Left ventricle myocardium inferior (tissue), 1 donor: Measurements from ENCODE around the gene GOLT1B. TPM values are rescaled to one million over a fixed set of nuclear protein-coding genes. Genes with fewer than 3 reads are reported as not detected.

ENCODE experiments used
- DNase-seq: peaks from one replicate; pipeline ENCODE4 v3.0.0-alpha.2; 2020
- H3K27ac ChIP-seq: fragments of 200-600 bp; replicated peaks from 2 replicates; pipeline ENCODE4 v1.8.0; 2021
- H3K27me3 ChIP-seq: fragments of 200-600 bp; 2 replicates; pipeline ENCODE4 v1.8.0; 2021; ENCODE audit warnings: low read depth
- H3K36me3 ChIP-seq: fragments of 200-600 bp; 2 replicates; pipeline ENCODE4 v1.8.0; 2021
- H3K4me1 ChIP-seq: fragments of 200-600 bp; 2 replicates; pipeline ENCODE4 v1.8.0; 2021
- H3K4me3 ChIP-seq: fragments of 200-600 bp; 2 replicates; pipeline ENCODE4 v1.8.0; 2021; ENCODE audit warnings: mild to moderate bottlenecking, moderate library complexity
- H3K9me3 ChIP-seq: fragments of 200-600 bp; replicated peaks from 2 replicates; pipeline ENCODE4 v1.8.0; 2021
- CTCF ChIP-seq: fragments of 200-600 bp; IDR thresholded peaks from 2 replicates; pipeline ENCODE4 v1.8.0; 2021; ENCODE audit warnings: antibody characterized with exemption, mild to moderate bottlenecking, borderline replicate concordance
- intact Hi-C: fragments of 100-400 bp; cut with micrococcal nuclease; formaldehyde crosslinking; loops from one replicate; pipeline ENCODE4 v1.11.0; 2022
- total RNA-seq: library from RNA; stranded (reverse); fragmentation: NEBNext Ultra II Directional; extraction: Animal tissue kit (Norgen Biotek cat#: 25700); gene quantifications from one replicate; pipeline ENCODE4 v1.2.1, GENCODE V29; 2021
- donor health status: DM: no; HTN: yes; CAD: no; lungs with severe emphysema.

GOLT1B gene
- total RNA-seq, 1 donor from 2014 or later: 17.5 TPM

GRCh38 chr12:21551841-21552465, 50.4 kb downstream of the GOLT1B start:
- Histone ChIP-seq H3K9me3 (no peaks in the 10 kb centered on the region), H3K27me3 (no peaks in the 10 kb centered on the region), H3K4me1 (peaks cover 25% of the 10 kb centered on the region), H3K27ac (peak overlapping the region; percentile 72), H3K36me3 (no peaks in the 10 kb centered on the region), H3K4me3 (no peak overlapping the region)
- TF ChIP-seq CTCF: no peak
- intact Hi-C loops: no loop called here
- DNase-seq: no peak

- H3K27me3 ChIP-seq: no peaks in the 10 kb centered on the region
- TF ChIP-seq CTCF: no peak
- H3K36me3 ChIP-seq: no peaks in the 10 kb centered on the region
- no peak overlapping the region for H3K4me3 ChIP-seq
- H3K9me3 ChIP-seq: no peaks in the 10 kb centered on the region
- peaks cover 25% of the 10 kb centered on the region for H3K4me1 ChIP-seq
- intact Hi-C loops: no loop called here
- peak overlapping the region; percentile 72 for H3K27ac ChIP-seq
- DNase-seq: no peak
Measured at GRCh38 chr12:21552635-21553328, 51.2 kb downstream of the GOLT1B start.

- Histone ChIP-seq H3K36me3 (no peaks in the 10 kb centered on the region), H3K4me1 (peaks cover 25% of the 10 kb centered on the region)
Measured at GRCh38 chr12:21553329-21553675, 51.7 kb downstream of the GOLT1B start.

GRCh38 chr12:21558100-21558679, 56.6 kb downstream of the GOLT1B start:
- TF ChIP-seq CTCF: no peak
- H3K27ac ChIP-seq: no peak overlapping the region
- no peak for DNase-seq
- H3K4me1 ChIP-seq: no peaks in the 10 kb centered on the region
- intact Hi-C loops: no loop called here
- H3K27me3 ChIP-seq: no peaks in the 10 kb centered on the region
- no peaks in the 10 kb centered on the region for H3K9me3 ChIP-seq
- H3K4me3 ChIP-seq: no peak overlapping the region
- no peaks in the 10 kb centered on the region for H3K36me3 ChIP-seq

More at GRCh38 chr12:21553329-21553675, 51.7 kb downstream of the GOLT1B start:
- Histone ChIP-seq H3K4me3 (no peak overlapping the region), H3K27ac (no peak overlapping the region), H3K9me3 (no peaks in the 10 kb centered on the region), H3K27me3 (no peaks in the 10 kb centered on the region)
- intact Hi-C loops: no loop called here
- TF ChIP-seq CTCF: no peak
- DNase-seq: no peak

- H3K9me3 ChIP-seq: no peaks in the 10 kb centered on the region
- H3K4me1 ChIP-seq: no peaks in the 10 kb centered on the region
- H3K4me3 ChIP-seq: no peak overlapping the region
- TF ChIP-seq CTCF: no peak
- intact Hi-C loops: no loop called here
- no peak for DNase-seq
- peak overlapping the region; percentile 7 for H3K27ac ChIP-seq
- no peaks in the 10 kb centered on the region for H3K27me3 ChIP-seq
- H3K36me3 ChIP-seq: no peaks in the 10 kb centered on the region
Measured at GRCh38 chr12:21559855-21560569, 58.4 kb downstream of the GOLT1B start.
